Fibroblast of lung (primary cell): Measurements from ENCODE around the gene SULF2.

Experiments
- CTCF ChIP-seq, 2 donors: IDR thresholded peaks in 1 of 2; conservative IDR thresholded peaks in 1 of 2; 1 replicate in 1 of 2; 2 replicates in 1 of 2; pipeline ENCODE4 v1.5.1; 2011 to 2012; ENCODE audit warnings: low read length in 2 of 2, control low read depth in 1 of 2, inconsistent platforms in 1 of 2, low read depth in 1 of 2, mild to moderate bottlenecking in 1 of 2
- EZH2 ChIP-seq: IDR thresholded peaks from 2 replicates; pipeline ENCODE4 v1.5.1; 2012; ENCODE audit warnings: low read length, control low read depth, mild to moderate bottlenecking; ENCODE audit errors: missing control alignments

- TF ChIP-seq CTCF (conservative IDR thresholded peaks at IDR 0.05 in 1 of 2, IDR thresholded peaks at IDR 0.05 in 1 of 2; ENCODE audit: low read depth in 1 of 2, low read length in 2 of 2): no peak
- no peak for TF ChIP-seq EZH2
These were observed 93.7 kb downstream of the SULF2 start for GRCh38 chr20:47691625-47692024.
